ENCODE data around the gene RBM34. TPM values are rescaled to one million over a fixed set of nuclear protein-coding genes. Genes with fewer than 3 reads are reported as not detected.

The RBM34 gene
- total and polyA plus RNA-seq, 7 donors = 36.8 to 144 (median 76.3) TPM

DNA sequence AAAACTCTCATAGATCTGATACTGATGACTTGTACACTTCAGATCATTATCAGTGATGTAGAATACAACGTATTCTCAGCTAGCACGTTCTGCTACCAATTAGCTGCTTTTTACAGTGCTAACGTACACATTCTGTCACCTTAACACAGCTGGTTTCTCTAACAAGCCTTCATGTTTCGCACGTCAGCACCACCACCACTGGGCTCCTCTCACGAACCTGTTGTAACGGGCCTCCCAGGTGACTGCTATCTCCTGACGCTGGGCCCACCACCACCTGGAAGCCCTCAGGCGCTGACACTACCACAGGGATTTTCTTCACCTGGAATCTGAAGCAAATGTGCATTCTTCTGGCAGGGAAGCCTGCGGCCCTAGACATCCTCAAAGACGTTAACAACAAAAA, 52.2 kb downstream of the RBM34 start:
- H3K4me3 ChIP-seq = no peak overlapping the region
- H3K4me1 ChIP-seq = peaks cover 2% of the 10 kb centered on the region
- ATAC-seq (no peak), DNase-seq (no peak)
- no peak overlapping the region for H3K27ac ChIP-seq
- intact Hi-C loops (cut with DNase I) = no loop called here
- TF ChIP-seq, protein P1, sequence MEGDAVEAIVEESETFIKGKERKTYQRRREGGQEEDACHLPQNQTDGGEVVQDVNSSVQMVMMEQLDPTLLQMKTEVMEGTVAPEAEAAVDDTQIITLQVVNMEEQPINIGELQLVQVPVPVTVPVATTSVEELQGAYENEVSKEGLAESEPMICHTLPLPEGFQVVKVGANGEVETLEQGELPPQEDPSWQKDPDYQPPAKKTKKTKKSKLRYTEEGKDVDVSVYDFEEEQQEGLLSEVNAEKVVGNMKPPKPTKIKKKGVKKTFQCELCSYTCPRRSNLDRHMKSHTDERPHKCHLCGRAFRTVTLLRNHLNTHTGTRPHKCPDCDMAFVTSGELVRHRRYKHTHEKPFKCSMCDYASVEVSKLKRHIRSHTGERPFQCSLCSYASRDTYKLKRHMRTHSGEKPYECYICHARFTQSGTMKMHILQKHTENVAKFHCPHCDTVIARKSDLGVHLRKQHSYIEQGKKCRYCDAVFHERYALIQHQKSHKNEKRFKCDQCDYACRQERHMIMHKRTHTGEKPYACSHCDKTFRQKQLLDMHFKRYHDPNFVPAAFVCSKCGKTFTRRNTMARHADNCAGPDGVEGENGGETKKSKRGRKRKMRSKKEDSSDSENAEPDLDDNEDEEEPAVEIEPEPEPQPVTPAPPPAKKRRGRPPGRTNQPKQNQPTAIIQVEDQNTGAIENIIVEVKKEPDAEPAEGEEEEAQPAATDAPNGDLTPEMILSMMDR (IDR thresholded peaks at IDR 0.05) = no peak
- 91 to 92% (median 92%) methylated on average over 11 of the region's 11 CpGs for WGBS, 3 donors
- no peaks in the 10 kb centered on the region for H3K9me3 ChIP-seq
- H3K36me3 ChIP-seq (ENCODE audit: insufficient read depth in 1 of 2, low read depth in 1 of 2) = peaks cover 6 to 60% of the 10 kb centered on the region in 2 donors
- H3K27me3 ChIP-seq (ENCODE audit: insufficient read depth in 3 of 3, low read length in 2 of 3) = no peaks in the 10 kb centered on the region

DNA sequence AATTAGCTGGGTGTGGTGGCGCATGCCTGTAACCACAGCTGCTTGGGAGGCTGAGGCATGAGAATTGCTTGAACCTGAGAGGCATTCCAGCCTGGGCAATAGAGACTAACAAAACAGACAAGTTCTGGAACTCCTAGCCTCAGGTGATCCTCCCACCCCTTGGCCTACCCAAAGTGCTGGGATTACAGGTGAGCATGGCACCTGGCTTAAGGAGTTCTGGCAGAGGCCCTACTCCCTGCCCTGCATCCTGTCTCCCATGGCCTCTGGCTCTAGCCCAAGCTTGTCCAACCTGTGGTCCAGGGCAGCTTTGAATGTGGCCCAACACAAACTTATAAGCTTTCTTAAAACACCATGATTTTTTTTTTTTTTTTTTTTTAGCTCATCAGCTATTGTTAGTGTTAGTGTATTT, 52.9 kb downstream of the RBM34 start:
- TF ChIP-seq, protein P1 (IDR thresholded peaks at IDR 0.05) = no peak
- Histone ChIP-seq H3K9me3 (no peaks in the 10 kb centered on the region), H3K4me1 (peaks cover 3% of the 10 kb centered on the region), H3K36me3 (ENCODE audit: insufficient read depth in 1 of 2, low read depth in 1 of 2) (peaks cover 4 to 54% of the 10 kb centered on the region in 2 donors), H3K27ac (no peak overlapping the region), H3K4me3 (no peak overlapping the region), H3K27me3 (ENCODE audit: insufficient read depth in 3 of 3, low read length in 2 of 3) (no peaks in the 10 kb centered on the region)
- ATAC-seq (no peak), DNase-seq (no peak)
- intact Hi-C loops (cut with DNase I) = no loop called here
- 87 to 98% (median 95%) methylated on average over 1 of the region's 1 CpG for WGBS, 3 donors

DNA sequence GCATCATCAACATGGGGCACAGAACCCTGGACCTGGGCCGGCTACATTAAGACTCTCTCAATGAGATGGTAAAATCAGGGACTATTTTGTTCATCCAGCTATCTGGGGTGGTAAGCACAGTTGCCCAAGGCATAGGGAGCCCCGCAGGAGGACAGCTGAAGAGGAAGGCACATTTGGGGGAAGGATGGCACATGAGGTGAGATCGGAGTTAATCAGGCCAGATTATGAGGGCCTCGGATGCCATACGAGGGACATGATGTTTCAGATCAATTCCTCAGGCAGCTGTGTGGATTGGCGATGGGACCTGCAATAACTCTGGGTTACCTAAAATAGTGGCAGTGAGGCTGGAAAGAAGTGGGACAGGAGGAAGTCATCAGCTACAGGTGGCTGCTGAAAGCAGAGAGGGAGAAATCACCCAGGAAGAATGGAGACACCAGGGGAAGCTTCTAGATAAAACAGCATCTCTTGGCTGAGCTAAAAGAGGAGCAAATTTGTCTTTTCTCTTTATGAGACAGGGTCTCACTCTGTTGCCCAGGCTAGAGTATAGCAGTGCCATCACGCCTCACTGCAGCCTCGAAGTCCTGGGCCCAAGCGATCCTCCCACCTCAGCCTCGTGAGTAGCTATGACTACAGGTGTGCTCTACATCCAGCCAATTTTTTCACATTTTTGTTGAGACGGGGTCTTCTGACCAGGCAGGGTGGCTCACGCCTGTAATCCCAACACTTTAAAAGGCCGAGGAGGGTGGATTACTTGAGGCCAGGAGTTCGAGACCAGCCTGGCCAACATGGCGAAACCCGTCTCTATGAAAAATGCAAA, 53.5 kb downstream of the RBM34 start:
- ATAC-seq (no peak), DNase-seq (no peak)
- Histone ChIP-seq H3K4me1 (peaks cover 3% of the 10 kb centered on the region), H3K27ac (no peak overlapping the region), H3K9me3 (no peaks in the 10 kb centered on the region), H3K4me3 (no peak overlapping the region), H3K27me3 (ENCODE audit: insufficient read depth in 3 of 3, low read length in 2 of 3) (no peaks in the 10 kb centered on the region), H3K36me3 (ENCODE audit: insufficient read depth in 1 of 2, low read depth in 1 of 2) (peaks cover 4 to 47% of the 10 kb centered on the region in 2 donors)
- intact Hi-C loops (cut with DNase I) = no loop called here
- WGBS, 3 donors = 84 to 91% (median 86%) methylated on average over 16 of the region's 16 CpGs
- TF ChIP-seq, protein P1 (IDR thresholded peaks at IDR 0.05) = no peak

DNA sequence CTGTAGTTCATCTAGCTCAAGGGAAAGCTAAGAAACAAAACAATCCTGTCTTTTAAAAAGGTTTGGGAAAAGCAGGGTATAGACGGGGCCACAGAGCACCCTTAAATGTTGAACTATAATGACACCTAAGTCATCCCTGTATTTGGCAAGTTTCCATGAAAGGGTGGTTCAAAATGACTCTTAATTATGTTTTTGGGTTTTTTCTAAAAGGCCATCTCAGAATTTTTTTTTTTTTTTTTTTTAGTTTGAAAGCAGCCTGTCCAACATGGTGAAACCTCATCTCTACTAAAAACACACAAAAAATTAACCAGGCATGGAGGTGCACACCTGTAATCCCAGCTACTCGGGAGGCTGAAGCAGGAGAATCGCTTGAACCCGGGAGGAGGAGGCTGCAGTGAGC, 54.6 kb downstream of the RBM34 start:
- DNase-seq (no peak), ATAC-seq (no peak)
- WGBS, 3 donors = 94 to 97% (median 96%) methylated on average over 4 of the region's 4 CpGs
- Histone ChIP-seq H3K27me3 (ENCODE audit: insufficient read depth in 3 of 3, low read length in 2 of 3) (no peaks in the 10 kb centered on the region), H3K4me1 (peaks cover 3% of the 10 kb centered on the region), H3K4me3 (no peak overlapping the region), H3K36me3 (ENCODE audit: insufficient read depth in 1 of 2, low read depth in 1 of 2) (peaks cover 0 to 36% of the 10 kb centered on the region in 2 donors), H3K27ac (no peak overlapping the region), H3K9me3 (no peaks in the 10 kb centered on the region)
- TF ChIP-seq, protein P1 (IDR thresholded peaks at IDR 0.05) = no peak
- intact Hi-C loops (cut with DNase I) = no loop called here
